Measurements from ENCODE around the gene KCNH3.
"Not testable (repeated sequence)": the region's sequence is repeated elsewhere in the genome, so short reads cannot be mapped to it uniquely, and the experiment has no call there.

KCNH3 gene, protein sequence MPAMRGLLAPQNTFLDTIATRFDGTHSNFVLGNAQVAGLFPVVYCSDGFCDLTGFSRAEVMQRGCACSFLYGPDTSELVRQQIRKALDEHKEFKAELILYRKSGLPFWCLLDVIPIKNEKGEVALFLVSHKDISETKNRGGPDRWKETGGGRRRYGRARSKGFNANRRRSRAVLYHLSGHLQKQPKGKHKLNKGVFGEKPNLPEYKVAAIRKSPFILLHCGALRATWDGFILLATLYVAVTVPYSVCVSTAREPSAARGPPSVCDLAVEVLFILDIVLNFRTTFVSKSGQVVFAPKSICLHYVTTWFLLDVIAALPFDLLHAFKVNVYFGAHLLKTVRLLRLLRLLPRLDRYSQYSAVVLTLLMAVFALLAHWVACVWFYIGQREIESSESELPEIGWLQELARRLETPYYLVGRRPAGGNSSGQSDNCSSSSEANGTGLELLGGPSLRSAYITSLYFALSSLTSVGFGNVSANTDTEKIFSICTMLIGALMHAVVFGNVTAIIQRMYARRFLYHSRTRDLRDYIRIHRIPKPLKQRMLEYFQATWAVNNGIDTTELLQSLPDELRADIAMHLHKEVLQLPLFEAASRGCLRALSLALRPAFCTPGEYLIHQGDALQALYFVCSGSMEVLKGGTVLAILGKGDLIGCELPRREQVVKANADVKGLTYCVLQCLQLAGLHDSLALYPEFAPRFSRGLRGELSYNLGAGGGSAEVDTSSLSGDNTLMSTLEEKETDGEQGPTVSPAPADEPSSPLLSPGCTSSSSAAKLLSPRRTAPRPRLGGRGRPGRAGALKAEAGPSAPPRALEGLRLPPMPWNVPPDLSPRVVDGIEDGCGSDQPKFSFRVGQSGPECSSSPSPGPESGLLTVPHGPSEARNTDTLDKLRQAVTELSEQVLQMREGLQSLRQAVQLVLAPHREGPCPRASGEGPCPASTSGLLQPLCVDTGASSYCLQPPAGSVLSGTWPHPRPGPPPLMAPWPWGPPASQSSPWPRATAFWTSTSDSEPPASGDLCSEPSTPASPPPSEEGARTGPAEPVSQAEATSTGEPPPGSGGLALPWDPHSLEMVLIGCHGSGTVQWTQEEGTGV

DNA sequence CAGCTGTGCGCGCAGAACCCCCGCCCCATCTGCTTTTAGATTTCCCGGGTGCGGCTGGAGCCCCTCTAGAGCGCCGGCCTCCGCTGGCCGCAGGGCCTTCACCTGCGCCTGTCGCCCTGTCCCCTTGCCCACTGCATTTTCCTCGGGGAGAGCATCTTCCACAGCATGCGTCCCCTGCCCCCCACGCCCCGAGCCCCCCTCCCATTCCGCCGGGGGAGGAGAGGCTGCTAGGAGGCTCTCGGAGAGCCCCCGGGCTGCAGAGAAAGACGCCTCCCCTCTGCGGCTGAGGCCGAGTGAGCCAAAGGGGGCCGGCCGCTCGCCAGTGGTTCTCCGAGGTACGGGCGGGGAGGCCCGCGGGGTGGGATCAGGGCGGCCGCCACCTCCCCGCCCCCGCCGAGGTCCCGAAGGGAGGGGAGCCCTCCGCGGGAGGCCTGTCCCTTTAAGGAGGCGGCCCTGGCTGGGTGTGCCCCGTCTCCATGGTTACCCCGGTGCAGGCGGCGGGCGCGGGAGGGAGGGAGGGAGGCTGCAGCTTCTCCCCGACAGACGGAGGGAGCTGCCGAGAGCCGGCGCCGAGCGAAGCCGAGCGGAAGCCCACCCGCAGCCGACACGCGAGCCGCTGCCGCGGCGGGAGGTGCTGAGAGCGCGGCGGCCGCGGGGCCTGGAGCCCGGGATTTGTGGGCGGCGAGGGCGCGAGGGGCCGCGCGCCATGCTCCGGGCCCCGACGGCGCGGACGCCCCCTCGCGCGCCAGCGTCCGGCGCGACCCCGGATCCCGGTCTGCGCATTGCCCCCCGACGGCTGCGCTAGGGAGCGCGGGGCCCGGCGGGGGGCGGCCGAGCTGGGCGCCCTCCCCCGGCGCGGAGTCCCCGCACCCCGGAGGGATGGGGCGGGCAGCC, at the start of gene KCNH3:
TSS of gene KCNH3 (plus strand) at position 521 of the 894 bp plus-strand sequence. CDS start 387 bp downstream, outside the sequence.
- DNase-seq, result peak; percentile 69 to 96 (median 88)
- intact Hi-C loops (cut with DNase I), result no loop called here

DNA sequence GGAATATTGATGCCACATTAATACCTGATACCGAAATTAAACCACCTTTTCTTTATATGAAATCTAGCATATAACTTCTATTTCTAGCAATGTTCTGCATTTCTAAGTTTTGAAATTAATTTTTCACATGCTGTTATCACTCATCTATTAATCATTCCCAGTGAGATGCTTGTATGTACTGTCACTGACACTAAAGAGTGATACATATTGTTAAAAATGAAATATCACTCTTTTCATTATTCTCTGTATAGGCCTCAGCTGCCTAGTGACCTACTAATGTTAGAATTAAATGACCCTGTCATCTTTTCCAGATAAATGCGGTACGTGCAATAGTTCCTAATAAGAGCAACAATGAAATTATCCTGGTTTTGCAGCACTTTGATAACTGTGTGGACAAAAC, 49.7 kb upstream of the KCNH3 start:
- no peak for DNase-seq
- intact Hi-C loops (cut with DNase I), result no loop called here

DNA sequence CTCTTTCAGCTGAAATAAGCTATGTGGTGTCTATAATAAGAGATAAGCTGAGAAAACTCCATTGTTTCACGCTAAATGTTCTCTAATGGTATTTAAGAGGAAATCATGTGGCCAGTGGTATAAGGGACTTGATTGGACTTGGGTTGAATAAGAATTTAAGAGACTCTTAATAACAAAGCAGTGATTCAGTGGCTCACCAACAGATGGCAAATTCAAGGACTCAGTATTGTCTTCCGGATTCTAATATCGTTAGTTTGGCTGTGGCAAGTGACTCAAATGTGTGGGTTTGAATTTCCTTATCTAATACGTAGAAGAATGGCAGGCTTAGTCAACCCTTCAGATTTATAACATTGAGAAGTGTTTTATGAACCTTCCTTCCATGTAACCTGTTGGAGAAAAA, 49.1 kb upstream of the KCNH3 start:
- intact Hi-C loops (cut with DNase I), result no loop called here
- DNase-seq, result peak in 4 of 42 donors; percentile 4 to 28 (median 12)

DNA sequence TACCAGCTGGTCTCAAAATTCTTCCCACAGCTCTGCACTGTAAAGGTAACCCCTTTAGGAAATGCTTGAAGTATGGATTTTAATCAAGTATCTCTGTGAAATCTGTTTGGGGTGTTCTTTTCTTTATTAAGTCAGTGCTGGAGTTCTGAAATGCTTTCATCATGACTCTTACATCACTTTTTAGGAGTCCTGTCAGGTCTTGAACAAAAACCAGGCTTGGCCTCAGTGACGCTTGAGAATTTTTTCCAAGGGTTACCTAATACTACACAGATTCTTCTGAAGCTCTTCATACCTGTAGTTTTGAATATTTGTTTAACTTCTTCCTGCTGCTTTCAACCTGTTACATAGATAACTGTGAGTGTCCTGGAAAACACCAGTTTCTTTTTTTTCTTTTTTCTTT, 47.0 kb upstream of the KCNH3 start:
- intact Hi-C loops (cut with DNase I), result no loop called here
- DNase-seq, result no peak

DNA sequence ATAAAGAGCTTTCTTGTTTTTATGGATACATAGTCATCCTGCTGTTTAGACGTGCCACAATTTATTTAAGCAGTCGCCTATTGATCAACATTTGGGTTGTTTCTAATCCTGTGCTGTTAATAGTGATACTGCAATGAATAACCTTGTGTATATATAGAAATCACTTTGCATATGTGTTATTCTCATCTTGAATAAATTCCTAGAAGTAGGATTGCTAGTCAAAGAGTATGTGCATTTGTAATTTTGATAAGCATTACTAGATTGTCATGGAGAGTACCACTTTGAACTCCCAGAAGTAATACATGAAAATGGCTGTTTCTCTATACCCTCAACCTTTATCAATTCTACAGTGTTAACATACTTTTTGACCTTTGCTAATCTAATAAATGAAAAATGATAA, 44.9 kb upstream of the KCNH3 start:
- DNase-seq, result no peak

DNA sequence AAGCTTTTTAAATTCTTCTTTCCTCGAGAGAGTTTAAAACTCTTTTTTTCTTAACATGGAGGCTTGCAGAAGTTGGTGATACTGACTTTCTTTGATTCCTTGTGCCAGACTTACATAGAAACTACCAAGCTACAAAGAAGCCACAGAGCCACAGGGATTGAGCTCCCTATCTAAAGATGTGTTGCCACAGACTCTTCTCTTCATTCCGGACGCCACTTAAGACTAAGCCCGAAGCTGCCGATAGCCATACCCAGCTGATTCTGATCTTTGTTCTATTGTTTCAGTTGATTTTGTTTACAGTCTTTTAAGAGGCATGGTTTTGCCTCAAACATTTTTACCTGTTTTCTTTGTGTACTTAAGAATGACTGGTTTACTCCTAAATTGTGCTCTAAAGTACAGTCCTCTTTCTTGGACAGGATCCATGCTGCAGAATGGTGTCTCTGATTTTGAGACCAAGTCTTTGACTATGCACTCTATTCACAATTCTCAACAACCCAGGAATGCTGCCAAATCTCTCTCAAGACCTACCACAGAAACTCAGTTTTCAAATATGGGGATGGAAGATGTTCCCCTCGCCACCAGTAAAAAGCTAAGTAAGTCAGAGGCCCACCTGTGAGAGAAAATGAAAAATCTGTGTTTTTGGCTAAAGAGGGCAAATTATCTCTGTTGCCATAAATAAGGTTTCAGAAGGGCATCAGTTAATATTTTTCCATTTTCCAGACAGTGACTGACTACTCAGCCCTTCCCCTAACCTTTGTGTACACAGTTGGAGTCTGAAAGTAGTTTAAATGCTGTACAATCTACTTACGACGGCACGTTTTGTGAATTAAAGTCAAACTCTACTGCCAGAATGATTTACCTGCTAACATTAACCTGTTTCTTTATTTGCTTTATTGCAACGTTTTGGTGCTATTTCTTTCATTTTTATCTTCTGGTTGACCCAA, 42.1 kb upstream of the KCNH3 start:
- intact Hi-C loops (cut with DNase I), result no loop called here

More for the DNA sequence above, 44.9 kb upstream of the KCNH3 start:
- intact Hi-C loops (cut with DNase I), result no loop called here

DNA sequence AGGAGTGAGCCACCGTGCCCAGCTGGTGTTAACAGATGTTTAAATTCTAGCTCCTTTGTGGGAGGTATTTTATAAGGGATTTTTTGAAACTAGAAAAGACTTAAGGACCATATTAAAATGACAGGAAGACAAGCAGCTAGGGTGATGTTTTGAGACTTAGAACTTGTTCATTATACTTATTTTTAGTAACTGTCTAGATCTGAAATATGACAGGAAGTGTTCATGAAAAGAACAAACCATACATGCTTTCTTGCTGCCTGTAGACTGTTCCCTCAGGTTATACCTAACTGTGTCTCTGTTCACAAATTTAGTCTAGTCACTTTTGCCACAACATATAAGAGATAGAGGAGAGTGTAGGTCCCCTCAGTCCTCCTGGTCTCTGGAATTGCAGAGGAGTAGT, 36.9 kb upstream of the KCNH3 start:
- intact Hi-C loops (cut with DNase I), result no loop called here
- DNase-seq, result no peak

More for the DNA sequence above, 42.1 kb upstream of the KCNH3 start:
- peak in 1 of 42 donors; percentile 20 for DNase-seq

DNA sequence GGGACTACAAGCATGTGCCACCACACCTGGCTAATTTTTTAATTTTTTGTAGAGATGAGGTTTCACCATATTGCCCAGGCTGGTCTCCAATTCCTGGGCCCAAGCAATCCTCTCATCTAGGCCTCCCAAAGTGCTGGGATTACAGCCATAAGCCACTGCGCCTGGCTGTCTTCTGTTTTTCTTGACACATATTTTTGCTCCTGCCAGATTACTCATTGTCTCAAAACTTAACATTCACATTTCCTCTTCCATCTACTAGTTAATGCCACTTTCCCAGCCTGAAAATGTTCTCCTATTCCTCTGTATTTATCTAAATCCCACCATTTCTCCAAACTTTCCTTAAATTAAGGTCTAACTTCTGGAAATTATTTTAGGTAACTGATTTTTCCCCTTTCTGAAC, 36.2 kb upstream of the KCNH3 start:
- intact Hi-C loops (cut with DNase I), result no loop called here
- no peak for DNase-seq

DNA sequence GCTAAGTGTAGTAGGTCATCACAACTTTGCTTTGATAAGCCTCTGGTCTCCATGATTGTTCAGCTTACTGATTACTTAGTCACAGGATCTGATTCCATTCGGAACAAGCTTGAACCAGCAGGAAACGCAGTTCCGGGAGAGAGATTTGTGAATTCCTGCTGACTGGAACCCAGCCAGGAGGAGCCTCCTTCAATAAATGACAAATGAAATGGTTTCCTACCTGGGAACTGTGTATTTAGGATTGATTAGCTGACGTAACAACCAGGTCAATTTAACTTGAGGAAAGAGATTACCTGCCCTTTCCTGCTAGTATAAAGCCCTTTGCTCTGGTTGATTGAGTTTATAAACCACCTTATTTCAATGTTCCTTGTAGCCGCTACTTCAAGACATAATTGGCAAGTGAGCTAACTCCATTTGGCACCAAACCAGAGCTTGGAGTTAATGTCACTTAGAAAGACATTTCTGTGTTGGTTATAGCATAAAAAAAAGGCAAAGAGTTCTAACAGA, 35.1 kb upstream of the KCNH3 start:
- no peak for DNase-seq
- intact Hi-C loops (cut with DNase I), result no loop called here

DNA sequence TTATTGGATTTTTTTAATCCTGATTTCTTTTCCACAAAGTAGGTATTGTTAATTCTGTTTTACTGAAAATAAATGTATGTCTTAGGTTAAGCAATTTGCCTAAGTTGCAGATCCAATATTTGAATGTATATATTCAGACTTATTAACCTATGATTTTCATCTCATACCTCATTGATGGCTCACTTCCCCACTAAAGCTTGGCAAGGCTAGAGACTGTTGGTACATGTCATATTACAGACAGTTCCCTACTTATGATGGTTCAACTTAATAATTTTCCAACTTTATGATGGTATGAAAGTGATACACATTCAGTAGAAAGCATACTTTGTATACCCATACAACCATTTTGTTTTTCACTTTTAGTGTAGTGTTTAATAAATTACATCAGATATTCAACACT, 33.2 kb upstream of the KCNH3 start:
- intact Hi-C loops (cut with DNase I), result no loop called here

DNA sequence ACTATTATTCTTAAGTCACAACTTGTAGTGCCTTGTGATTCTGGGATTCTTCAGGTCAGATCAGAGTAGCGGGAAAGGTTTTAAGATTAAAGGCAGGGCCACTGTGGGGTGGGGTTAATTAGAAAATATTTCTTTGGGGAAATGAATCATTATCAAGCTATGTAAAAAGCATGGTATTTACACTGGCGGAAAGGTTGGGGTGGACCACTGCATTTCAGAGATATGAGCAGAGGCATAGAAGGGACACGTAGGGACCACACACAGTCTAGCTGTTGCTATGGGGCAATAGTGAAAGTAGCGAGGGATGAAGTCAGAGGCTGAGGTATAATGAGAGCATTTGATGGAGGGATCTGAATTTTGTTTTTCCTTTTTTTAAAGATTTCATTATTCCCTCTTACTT, 31.7 kb upstream of the KCNH3 start:
- intact Hi-C loops (cut with DNase I), result no loop called here
- no peak for DNase-seq

More for the DNA sequence above, 33.2 kb upstream of the KCNH3 start:
- no peak for DNase-seq

DNA sequence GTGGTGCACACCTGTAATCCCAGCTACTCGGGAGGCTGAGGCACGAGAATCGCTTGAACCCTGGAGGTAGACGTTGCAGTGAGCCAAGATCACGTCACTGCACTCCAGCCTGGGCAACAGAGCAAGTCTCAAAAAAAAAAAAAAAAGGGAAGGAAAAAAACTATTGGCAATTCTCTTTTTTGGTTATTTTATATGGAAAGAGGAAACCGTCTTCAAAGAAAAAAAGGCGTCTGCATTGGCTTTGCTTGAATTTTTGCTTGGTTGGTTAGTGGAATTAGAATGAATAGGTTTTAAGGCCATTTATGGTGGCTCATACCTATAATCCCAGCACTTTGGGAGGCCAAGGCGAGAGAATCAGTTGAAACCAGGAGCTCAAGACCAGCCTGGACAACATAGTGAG, 29.1 kb upstream of the KCNH3 start:
- intact Hi-C loops (cut with DNase I); DNase-seq: not testable (repeated sequence)

DNA sequence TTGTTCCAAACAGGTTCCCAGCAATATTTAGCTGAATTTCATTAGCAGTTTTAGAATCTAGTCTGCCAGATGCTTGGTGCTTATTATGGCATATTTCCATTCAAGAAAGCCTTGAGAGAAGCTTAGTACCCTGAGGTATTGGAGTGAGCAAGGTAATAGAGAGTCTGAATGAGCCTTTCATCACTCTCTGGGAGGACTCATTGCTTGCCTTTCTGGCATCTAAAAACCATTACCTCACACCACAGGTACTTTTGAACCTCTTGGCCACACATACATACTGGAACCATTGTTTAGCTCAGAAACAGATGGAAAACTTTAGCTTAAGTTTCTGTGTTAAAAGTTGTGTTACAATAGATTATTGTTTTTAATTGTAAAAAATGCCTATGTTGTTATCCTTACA, 27.4 kb upstream of the KCNH3 start:
- DNase-seq, result no peak
- intact Hi-C loops (cut with DNase I), result no loop called here

DNA sequence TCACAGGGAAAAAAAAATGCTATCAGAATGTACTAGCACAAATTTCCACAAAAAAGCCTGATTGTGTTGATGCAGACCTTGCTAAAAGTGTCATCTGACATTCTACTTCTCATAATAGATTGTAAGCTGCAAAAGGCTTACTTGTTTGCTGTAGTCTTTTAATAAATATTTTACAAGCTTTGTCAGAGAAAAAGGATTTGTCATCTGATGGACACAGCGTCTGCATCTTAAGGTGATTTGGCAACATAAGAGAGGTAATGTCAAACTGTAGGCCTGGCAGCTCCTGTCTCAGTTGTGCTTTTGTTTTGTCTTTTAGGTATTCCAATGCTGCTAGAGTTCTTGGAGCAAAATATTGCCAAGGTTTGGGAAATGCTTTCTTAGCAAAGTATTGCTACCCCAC, 26.3 kb upstream of the KCNH3 start:
- DNase-seq, result no peak
- intact Hi-C loops (cut with DNase I), result no loop called here

DNA sequence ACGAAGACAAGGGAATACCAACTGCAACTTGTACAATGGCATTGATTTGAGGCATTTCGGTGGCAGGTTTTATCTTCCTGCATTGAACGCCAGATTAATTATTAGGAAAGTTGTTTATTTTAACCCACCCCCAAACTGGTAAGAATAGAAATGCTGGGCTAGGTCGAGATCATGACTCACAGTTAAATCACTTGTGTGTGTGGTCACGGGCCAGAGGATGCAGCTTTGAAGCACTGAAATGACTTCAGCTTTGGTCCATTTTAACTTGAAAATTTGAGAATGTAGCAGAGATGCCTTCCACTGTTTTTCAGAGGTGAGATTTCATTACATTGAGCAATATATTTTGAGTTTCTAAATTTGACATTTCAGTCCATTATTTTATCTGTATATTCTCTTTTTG, 23.6 kb upstream of the KCNH3 start:
- intact Hi-C loops (cut with DNase I), result loop anchor here (5.0 kb wide), 1 partner anchor 158 kb away; no protein-coding TSS in a partner anchor

DNA sequence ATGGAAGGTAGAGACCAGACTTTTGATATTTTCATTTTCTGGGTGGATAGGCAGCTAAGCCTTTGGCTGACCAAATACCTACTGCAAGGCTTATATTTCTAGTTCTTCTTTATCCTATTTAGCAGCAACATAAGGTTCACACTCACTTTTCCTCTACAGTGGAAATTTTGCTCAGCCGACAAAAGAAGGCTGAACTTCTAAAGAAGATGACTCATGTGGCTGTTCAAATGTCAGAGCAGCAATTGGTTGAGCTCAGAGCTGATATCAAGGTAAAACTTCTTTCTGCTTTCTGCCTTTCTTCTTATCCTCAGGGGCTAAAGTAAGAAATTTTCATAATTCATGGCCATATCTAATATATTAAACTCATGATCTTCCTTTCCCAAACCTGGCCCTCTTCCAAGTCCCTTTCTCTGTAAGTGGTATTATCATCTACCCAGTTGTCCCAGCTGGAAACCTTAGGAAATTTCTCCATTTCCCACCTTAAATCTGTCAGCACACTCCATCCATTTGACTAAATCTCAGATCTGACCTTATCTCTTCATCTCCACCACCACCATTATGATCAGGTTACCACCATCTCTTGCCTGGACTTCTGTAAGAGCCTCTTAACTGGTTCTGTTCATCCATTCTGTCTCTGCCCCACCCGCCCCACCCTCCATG, 19.8 kb upstream of the KCNH3 start:
- intact Hi-C loops (cut with DNase I), result loop anchor here (5.0 kb wide), 1 partner anchor 162 kb away; no protein-coding TSS in a partner anchor
- DNase-seq, result peak in 4 of 42 donors; percentile 11 to 58 (median 32)

More for the DNA sequence above, 23.6 kb upstream of the KCNH3 start:
- no peak for DNase-seq

DNA sequence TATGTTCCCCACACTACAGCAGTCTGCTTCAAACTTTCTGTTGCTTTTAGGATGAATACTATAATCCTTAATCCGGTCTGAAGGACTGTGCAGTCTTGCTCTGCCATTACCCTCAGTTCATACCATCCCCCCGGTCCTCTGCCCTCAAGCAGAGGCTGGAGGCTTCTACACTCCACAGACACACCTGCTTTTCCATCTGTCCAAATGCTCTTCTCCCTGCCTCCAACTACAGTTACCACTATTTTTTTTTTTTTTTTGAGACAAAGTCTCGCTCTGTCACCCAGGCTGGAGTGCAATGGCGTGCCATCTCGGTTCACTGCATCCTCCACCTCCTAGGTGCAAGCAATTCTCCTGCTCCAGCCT, 19.3 kb upstream of the KCNH3 start:
- intact Hi-C loops (cut with DNase I), result loop anchor here (5.0 kb wide), 1 partner anchor 162 kb away; no protein-coding TSS in a partner anchor
- no peak for DNase-seq
